Measurements from ENCODE around the gene COX6A2.

Gene COX6A2

DNA sequence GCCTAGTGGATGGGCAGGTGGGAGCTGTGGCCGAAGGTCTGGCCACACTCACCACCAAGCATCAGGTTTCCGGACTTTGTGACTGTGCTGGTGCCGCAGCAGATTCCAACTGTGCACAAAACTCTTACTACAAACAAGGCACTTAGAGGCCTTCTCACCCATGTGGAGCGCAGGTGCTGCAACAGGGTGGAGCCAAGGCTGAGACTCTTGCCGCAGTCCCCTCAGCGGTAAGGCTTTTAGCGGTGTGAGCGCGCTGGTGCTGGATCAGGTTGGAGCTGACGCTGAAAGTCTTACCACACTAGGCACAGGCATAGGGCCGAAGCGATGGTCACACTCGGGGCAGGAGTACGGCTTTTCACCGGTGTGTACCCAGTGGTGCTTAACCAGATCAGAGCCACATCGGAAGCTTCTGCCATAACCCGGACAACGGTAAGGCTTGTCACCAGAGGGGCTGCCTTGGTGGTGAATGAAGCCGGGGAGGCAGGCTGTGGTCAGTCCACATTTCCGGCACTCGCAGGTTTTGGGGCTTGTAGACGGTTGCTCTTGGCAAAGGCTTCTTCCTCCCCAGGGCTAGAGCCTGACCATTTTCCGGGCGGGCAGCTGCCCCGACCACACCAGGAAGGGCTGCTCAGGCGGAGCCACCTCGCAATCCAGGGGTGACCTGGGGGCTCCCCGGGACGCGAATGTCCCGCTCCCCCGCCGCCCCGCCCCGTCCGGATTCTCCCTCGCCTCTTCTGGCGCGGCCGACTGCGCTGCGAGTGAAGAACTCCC lies 30.1 kb upstream of the COX6A2 start:
- TF ChIP-seq, protein P1, sequence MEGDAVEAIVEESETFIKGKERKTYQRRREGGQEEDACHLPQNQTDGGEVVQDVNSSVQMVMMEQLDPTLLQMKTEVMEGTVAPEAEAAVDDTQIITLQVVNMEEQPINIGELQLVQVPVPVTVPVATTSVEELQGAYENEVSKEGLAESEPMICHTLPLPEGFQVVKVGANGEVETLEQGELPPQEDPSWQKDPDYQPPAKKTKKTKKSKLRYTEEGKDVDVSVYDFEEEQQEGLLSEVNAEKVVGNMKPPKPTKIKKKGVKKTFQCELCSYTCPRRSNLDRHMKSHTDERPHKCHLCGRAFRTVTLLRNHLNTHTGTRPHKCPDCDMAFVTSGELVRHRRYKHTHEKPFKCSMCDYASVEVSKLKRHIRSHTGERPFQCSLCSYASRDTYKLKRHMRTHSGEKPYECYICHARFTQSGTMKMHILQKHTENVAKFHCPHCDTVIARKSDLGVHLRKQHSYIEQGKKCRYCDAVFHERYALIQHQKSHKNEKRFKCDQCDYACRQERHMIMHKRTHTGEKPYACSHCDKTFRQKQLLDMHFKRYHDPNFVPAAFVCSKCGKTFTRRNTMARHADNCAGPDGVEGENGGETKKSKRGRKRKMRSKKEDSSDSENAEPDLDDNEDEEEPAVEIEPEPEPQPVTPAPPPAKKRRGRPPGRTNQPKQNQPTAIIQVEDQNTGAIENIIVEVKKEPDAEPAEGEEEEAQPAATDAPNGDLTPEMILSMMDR (IDR thresholded peaks at IDR 0.05; ENCODE audit: insufficient read depth, low read length, poor library complexity, severe bottlenecking): no peak
- TF ChIP-seq EZH2phosphoT487 (conservative IDR thresholded peaks at IDR 0.05; ENCODE audit: low read length): no peak
- H2AFZ ChIP-seq (ENCODE audit: low read depth, low read length, severe bottlenecking): peak overlapping the region; percentile 79
- H3K4me2 ChIP-seq (ENCODE audit: low read depth, low read length, poor library complexity, severe bottlenecking): peak overlapping the region; percentile 79
- no peaks in the 10 kb centered on the region for H3K9me3 ChIP-seq (ENCODE audit: insufficient read depth, low read length)
- peak overlapping the region; percentile 87 for H3K27ac ChIP-seq (ENCODE audit: low read depth, low read length)
- H3K27me3 ChIP-seq (ENCODE audit: low read length): no peaks in the 10 kb centered on the region
- H3K9ac ChIP-seq (ENCODE audit: low read length): peak overlapping the region; percentile 82
- H3K4me3 ChIP-seq (ENCODE audit: insufficient read depth, low read length, poor library complexity, severe bottlenecking): peak overlapping the region; percentile 78
- 0 out of 2 replicates have a peak, but pooled peaks cover 8% of the 10 kb centered on the region for H3F3A ChIP-seq (ENCODE audit: insufficient read depth)
- H3K36me3 ChIP-seq (ENCODE audit: low read length): no peaks in the 10 kb centered on the region
- peaks cover 38% of the 10 kb centered on the region for H3K79me2 ChIP-seq (ENCODE audit: insufficient read depth, low read length)
- peaks cover 11% of the 10 kb centered on the region; the same call in 1 of the 2 replicates for H4K20me1 ChIP-seq (ENCODE audit: low read depth, low read length)
- H3K9me2 ChIP-seq (replicated peaks; ENCODE audit: insufficient read depth, low read length): no peaks in the 10 kb centered on the region

GRCh38 chr16:31456988-31457360 lies 28.8 kb upstream of the COX6A2 start:
- H3K4me2 ChIP-seq (ENCODE audit: low read depth, low read length, poor library complexity, severe bottlenecking): peak overlapping the region; percentile 79
- H3F3A ChIP-seq (ENCODE audit: insufficient read depth): 0 out of 2 replicates have a peak, but pooled peaks cover 8% of the 10 kb centered on the region
- TF ChIP-seq EZH2phosphoT487 (conservative IDR thresholded peaks at IDR 0.05; ENCODE audit: low read length): no peak
- TF ChIP-seq, protein P1 (IDR thresholded peaks at IDR 0.05; ENCODE audit: insufficient read depth, low read length, poor library complexity, severe bottlenecking): no peak
- H4K20me1 ChIP-seq (ENCODE audit: low read depth, low read length): peaks cover 11% of the 10 kb centered on the region; the same call in 1 of the 2 replicates
- H3K9me2 ChIP-seq (replicated peaks; ENCODE audit: insufficient read depth, low read length): no peaks in the 10 kb centered on the region
- H3K27me3 ChIP-seq (ENCODE audit: low read length): no peaks in the 10 kb centered on the region
- no peak overlapping the region for H3K9ac ChIP-seq (ENCODE audit: low read length)
- no peaks in the 10 kb centered on the region for H3K36me3 ChIP-seq (ENCODE audit: low read length)
- no peak overlapping the region for H2AFZ ChIP-seq (ENCODE audit: low read depth, low read length, severe bottlenecking)
- H3K27ac ChIP-seq (ENCODE audit: low read depth, low read length): no peak overlapping the region
- no peak overlapping the region for H3K4me3 ChIP-seq (ENCODE audit: insufficient read depth, low read length, poor library complexity, severe bottlenecking)
- H3K79me2 ChIP-seq (ENCODE audit: insufficient read depth, low read length): peaks cover 38% of the 10 kb centered on the region
- no peaks in the 10 kb centered on the region for H3K9me3 ChIP-seq (ENCODE audit: insufficient read depth, low read length)

DNA sequence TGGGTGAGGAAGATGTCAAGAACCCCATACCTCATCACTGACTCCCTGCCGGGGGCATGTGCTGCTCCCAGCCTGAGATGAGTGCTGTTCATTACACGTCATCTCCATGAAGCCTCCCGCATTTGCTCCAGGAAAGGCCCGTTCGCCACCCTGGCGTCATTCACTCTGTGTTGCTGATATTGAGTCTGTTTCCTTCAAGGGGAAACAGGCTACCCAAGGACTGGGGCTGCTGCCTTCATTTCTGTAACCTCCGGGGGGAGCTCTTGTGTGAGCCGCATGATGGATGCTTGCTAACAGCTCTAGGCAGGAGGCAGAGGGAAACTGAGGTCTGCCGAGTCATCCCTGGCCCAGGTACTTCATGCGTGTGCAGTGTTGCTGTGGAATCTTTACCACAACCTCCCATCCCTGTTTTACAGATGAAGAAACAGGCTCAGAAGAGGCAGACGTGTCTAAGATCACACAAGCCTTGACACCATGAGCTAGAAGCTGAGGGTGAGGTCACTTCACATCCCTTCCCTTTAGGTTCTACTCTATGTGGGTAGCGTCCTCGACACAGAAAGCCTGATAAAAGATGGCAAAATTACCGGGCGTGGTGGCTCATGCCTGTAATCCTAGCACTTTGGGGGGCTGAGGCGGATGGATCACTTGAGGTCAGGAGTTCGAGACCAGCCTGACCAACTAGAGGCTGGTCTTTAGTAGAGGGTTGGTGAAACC lies 27.6 kb upstream of the COX6A2 start:
- Histone ChIP-seq H3K9me3 (ENCODE audit: insufficient read depth, low read length) (no peaks in the 10 kb centered on the region), H3K4me3 (ENCODE audit: insufficient read depth, low read length, poor library complexity, severe bottlenecking) (no peak overlapping the region), H3K79me2 (ENCODE audit: insufficient read depth, low read length) (peaks cover 38% of the 10 kb centered on the region), H4K20me1 (ENCODE audit: low read depth, low read length) (peaks cover 11% of the 10 kb centered on the region; the same call in 1 of the 2 replicates), H3F3A (ENCODE audit: insufficient read depth) (0 out of 2 replicates have a peak, but pooled peaks cover 8% of the 10 kb centered on the region), H2AFZ (ENCODE audit: low read depth, low read length, severe bottlenecking) (no peak overlapping the region), H3K27ac (ENCODE audit: low read depth, low read length) (no peak overlapping the region), H3K27me3 (ENCODE audit: low read length) (no peaks in the 10 kb centered on the region), H3K4me2 (ENCODE audit: low read depth, low read length, poor library complexity, severe bottlenecking) (peak overlapping the region; percentile 15), H3K9me2 (replicated peaks; ENCODE audit: insufficient read depth, low read length) (no peaks in the 10 kb centered on the region), H3K36me3 (ENCODE audit: low read length) (no peaks in the 10 kb centered on the region), H3K9ac (ENCODE audit: low read length) (no peak overlapping the region)
- no peak for TF ChIP-seq EZH2phosphoT487 (conservative IDR thresholded peaks at IDR 0.05; ENCODE audit: low read length)
- TF ChIP-seq, protein P1 (IDR thresholded peaks at IDR 0.05; ENCODE audit: insufficient read depth, low read length, poor library complexity, severe bottlenecking): peak; percentile 58
